Bronchial epithelial cell (primary cell): Measurements from ENCODE around the gene TMEM45A. TPM values are rescaled to one million over a fixed set of nuclear protein-coding genes. Genes with fewer than 3 reads are reported as not detected.

Experiments
- DNase-seq: peaks from one replicate; pipeline ENCODE4 v3.0.0-alpha.2; 2010; ENCODE audit warnings: low read depth
- FAIRE-seq: peaks from 2 replicates; lab custom pipeline; 2011; peaks lifted over from hg19 to GRCh38; lab: Jason Lieb, UNC
- H3K27me3 ChIP-seq: 2 replicates; pipeline ENCODE4 v1.5.1; 2011; ENCODE audit warnings: low read length; ENCODE audit not compliant: control insufficient read depth, insufficient read depth
- H3K36me3 ChIP-seq: 2 replicates; pipeline ENCODE4 v1.5.1; 2011; ENCODE audit warnings: low read length; ENCODE audit not compliant: control insufficient read depth, insufficient read depth
- H3K4me3 ChIP-seq: 2 replicates; pipeline ENCODE4 v1.5.1; 2011; ENCODE audit warnings: mild to moderate bottlenecking, low read depth, low read length, control low read depth
- CTCF ChIP-seq: IDR thresholded peaks from 2 replicates; pipeline ENCODE4 v1.5.1; 2011; ENCODE audit warnings: mild to moderate bottlenecking, moderate library complexity, low read length, control low read depth, inconsistent platforms; ENCODE audit not compliant: insufficient read depth, severe bottlenecking
- total RNA-seq: library from RNA; depleted of rRNA; stranded (reverse); fragments of >200 nt; gene quantifications from 2 replicates; pipeline ENCODE4 v1.2.1, GENCODE V29; 2014

TMEM45A gene
- total RNA-seq, 1 donor from 2014 or later: 6.8 TPM

DNA sequence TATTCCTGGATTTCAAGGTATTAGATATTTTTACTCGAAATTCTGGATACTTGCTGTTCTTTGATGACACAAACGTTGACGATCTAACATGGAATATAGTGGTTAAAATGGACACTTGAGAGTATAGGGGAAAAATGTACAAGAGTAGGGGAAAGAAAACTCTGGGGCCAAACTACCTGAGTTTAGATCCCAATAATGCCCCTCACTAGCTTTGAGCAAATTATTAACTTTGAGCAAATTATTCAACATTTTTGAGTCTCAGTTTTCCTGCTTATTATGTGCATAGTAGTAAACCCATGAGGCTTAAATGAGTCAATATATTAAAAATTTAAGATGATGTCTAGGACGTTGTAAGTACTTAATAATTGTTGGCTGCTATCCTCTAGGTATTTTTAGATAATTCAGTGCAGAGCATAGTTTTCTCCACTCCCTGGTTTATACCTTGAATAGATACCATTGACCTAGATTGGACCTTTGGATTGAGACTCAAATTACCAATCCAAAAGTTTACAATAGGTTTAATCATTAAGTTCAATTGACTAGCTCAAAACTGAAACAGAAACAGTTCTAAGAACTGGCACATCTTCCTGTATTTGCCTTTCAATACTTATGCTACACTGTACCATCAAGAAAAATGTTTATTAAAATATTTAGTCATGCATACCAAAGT lies 121.4 kb downstream of the TMEM45A start:
- no peak overlapping the region for H3K4me3 ChIP-seq
- no peak for TF ChIP-seq CTCF
- FAIRE-seq: no peak
- no peaks in the 10 kb centered on the region for H3K36me3 ChIP-seq
- H3K27me3 ChIP-seq: no peaks in the 10 kb centered on the region
- no peak for DNase-seq

DNA sequence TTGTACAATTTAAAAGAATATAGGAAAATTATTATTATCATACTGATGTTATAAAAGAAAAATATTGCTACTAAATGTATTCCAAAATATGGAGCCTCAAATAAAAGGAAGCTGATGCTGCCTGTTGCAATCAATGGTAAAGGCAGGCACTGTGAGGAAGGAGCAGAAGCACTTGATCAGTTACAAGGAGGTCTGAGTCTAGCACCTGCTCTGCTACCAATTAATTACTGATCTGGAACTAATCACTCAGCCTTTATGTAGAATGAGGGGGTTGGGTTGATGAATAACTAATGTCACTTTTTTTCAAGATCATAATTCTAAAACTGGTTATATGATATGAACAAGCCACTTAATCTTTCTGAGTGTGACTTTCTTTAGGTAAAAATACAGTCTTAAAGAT lies 122.5 kb downstream of the TMEM45A start:
- DNase-seq (no peak), FAIRE-seq (no peak)
- Histone ChIP-seq H3K4me3 (no peak overlapping the region), H3K36me3 (no peaks in the 10 kb centered on the region), H3K27me3 (no peaks in the 10 kb centered on the region)
- TF ChIP-seq CTCF: no peak

- TF ChIP-seq CTCF: no peak
- FAIRE-seq (no peak), DNase-seq (peak; percentile 12)
- Histone ChIP-seq H3K27me3 (no peaks in the 10 kb centered on the region), H3K36me3 (no peaks in the 10 kb centered on the region), H3K4me3 (no peak overlapping the region)
Measured at GRCh38 chr3:100615684-100616083, 123.3 kb downstream of the TMEM45A start.

GRCh38 chr3:100621251-100621650 lies 128.8 kb downstream of the TMEM45A start:
- DNase-seq: no peak
- FAIRE-seq: no peak
- H3K27me3 ChIP-seq: no peaks in the 10 kb centered on the region
- H3K36me3 ChIP-seq: no peaks in the 10 kb centered on the region
- no peak overlapping the region for H3K4me3 ChIP-seq
- no peak for TF ChIP-seq CTCF

Other genes with a start within 250 kb of the TMEM45A start
- 36.6 and 46.3 TPM in 2 replicates for gene TBC1D23, start 231.6 kb upstream of the TMEM45A start, total RNA-seq
- gene NIT2, start 157.9 kb upstream of the TMEM45A start, total RNA-seq: 15.3 and 21.9 TPM in 2 replicates
- gene TOMM70, start 91.5 kb upstream of the TMEM45A start, total RNA-seq: 33.4 and 40.8 TPM in 2 replicates
- gene LNP1, start 91.1 kb upstream of the TMEM45A start, total RNA-seq: 0.51 and 1.1 TPM in 2 replicates
- gene ADGRG7, start 117.0 kb downstream of the TMEM45A start, total RNA-seq: under 0.01 TPM in 1 of 2 replicates, not detected in the other
- 64.8 and 68.2 TPM in 2 replicates for gene TFG, start 216.9 kb downstream of the TMEM45A start, total RNA-seq